ENCODE results near the gene GRID2IP. TPM values are rescaled to one million over a fixed set of nuclear protein-coding genes. Genes with fewer than 3 reads are reported as not detected.

Gene GRID2IP
- total RNA-seq (1.7 TPM in 2 replicates), polyA plus RNA-seq (0.58 and 0.72 TPM in 2 replicates), polyA minus RNA-seq (0.43 and 1.5 TPM in 2 replicates)
- 0.28 TPM for total RNA-seq (2013)

GRCh38 chr7:6551016-6551511 lies at the start of gene GRID2IP:
Gene GRID2IP, minus strand, starts transcription at chr7:6551461. Its CDS starts 25 bp downstream, at chr7:6551436.
- H3K9ac ChIP-seq (ENCODE audit: low read length): no peak within 1 kb of the TSS
- H3K27ac Mint-ChIP-seq: no peak within 1 kb of the TSS
- POLR2A ChIA-PET: no interaction called here
- peaks cover 10% of the 10 kb centered on the region for H3K4me1 Mint-ChIP-seq
- H2AFZ ChIP-seq (ENCODE audit: insufficient read depth, low read depth, low read length, poor library complexity, severe bottlenecking): no peak within 1 kb of the TSS
- H3K27me3 Mint-ChIP-seq: no peaks in the 10 kb centered on the region
- H3K9me3 ChIP-seq (ENCODE audit: control extremely low read depth in 1 of 3, control insufficient read depth in 2 of 3, insufficient read depth in 1 of 3, low read length in 2 of 3): no peaks in the 10 kb centered on the region
- H3K27ac ChIP-seq (ENCODE audit: low read length in 2 of 2): no peak within 1 kb of the TSS
- 94% methylated on average over 46 of the region's 46 CpGs for WGBS (ENCODE audit: insufficient coverage)
- DNase-seq: no peak
- intact Hi-C loops (cut with micrococcal nuclease): no loop called here
- TF ChIP-seq EZH2 (IDR thresholded peaks at IDR 0.05; ENCODE audit: borderline replicate concordance, insufficient read depth, low read depth, low read length, poor library complexity, severe bottlenecking): no peak
- TF ChIP-seq, protein P1, sequence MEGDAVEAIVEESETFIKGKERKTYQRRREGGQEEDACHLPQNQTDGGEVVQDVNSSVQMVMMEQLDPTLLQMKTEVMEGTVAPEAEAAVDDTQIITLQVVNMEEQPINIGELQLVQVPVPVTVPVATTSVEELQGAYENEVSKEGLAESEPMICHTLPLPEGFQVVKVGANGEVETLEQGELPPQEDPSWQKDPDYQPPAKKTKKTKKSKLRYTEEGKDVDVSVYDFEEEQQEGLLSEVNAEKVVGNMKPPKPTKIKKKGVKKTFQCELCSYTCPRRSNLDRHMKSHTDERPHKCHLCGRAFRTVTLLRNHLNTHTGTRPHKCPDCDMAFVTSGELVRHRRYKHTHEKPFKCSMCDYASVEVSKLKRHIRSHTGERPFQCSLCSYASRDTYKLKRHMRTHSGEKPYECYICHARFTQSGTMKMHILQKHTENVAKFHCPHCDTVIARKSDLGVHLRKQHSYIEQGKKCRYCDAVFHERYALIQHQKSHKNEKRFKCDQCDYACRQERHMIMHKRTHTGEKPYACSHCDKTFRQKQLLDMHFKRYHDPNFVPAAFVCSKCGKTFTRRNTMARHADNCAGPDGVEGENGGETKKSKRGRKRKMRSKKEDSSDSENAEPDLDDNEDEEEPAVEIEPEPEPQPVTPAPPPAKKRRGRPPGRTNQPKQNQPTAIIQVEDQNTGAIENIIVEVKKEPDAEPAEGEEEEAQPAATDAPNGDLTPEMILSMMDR (IDR thresholded peaks at IDR 0.05): no peak
- no peak for ATAC-seq (ENCODE audit: low read depth)
- H3K4me1 ChIP-seq (ENCODE audit: control insufficient read depth in 2 of 2, insufficient read depth in 2 of 2, low read length in 2 of 2): peaks cover 3 to 16% of the 10 kb centered on the region in 2 donors
- no peak within 1 kb of the TSS for H3K4me3 ChIP-seq (ENCODE audit: control extremely low read depth in 1 of 5, extremely low read depth in 1 of 5, insufficient read depth in 1 of 5, low read depth in 2 of 5, low read length in 4 of 5)
- H4K20me1 ChIP-seq (ENCODE audit: control insufficient read depth, insufficient read depth, low read length, poor library complexity, severe bottlenecking): no peaks in the 10 kb centered on the region
- H3K27me3 ChIP-seq (replicated peaks in 1 of 4; ENCODE audit: control extremely low read depth in 1 of 4, control insufficient read depth in 3 of 4, insufficient read depth in 4 of 4, low read length in 3 of 4): no peaks in the 10 kb centered on the region
- H3K4me3 Mint-ChIP-seq: no peak within 1 kb of the TSS
- CTCF ChIA-PET: no interaction called here
- no peak within 1 kb of the TSS for H3K4me2 ChIP-seq (replicated peaks; ENCODE audit: low read depth, low read length, poor library complexity, severe bottlenecking)
- H3K9me3 Mint-ChIP-seq (ENCODE audit: insufficient read depth): no peaks in the 10 kb centered on the region
- no peaks in the 10 kb centered on the region for H3K79me2 ChIP-seq (ENCODE audit: control insufficient read depth, insufficient read depth, low read length)
- no peaks in the 10 kb centered on the region for H3K36me3 ChIP-seq (replicated peaks in 1 of 2; ENCODE audit: control extremely low read depth in 1 of 2, control insufficient read depth in 1 of 2, extremely low read depth in 1 of 2, insufficient read depth in 2 of 2, low read length in 1 of 2)

DNA sequence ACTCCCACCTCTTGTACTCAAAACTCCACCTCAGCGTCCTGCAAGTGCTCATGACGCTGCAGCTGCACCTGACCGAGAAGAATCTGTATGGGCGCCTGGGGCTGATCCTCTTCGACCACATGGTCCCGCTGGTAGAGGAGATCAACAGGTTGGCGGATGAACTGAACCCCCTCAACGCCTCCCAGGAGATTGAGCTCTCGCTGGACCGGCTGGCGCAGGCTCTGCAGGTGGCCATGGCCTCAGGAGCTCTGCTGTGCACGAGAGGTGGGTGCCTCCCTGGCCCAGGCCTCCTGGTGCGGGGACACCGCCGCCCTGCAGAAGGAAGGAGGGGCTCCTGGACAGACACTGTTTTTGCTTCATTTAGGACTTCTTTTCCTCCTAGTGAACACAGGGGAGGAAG lies 48.8 kb upstream of the GRID2IP start:
- Histone ChIP-seq H3K27me3 (replicated peaks in 1 of 4; ENCODE audit: control extremely low read depth in 1 of 4, control insufficient read depth in 3 of 4, insufficient read depth in 4 of 4, low read length in 3 of 4) (no peaks in the 10 kb centered on the region), H3K9me3 (ENCODE audit: control extremely low read depth in 1 of 3, control insufficient read depth in 2 of 3, insufficient read depth in 1 of 3, low read length in 2 of 3) (no peaks in the 10 kb centered on the region), H3K4me2 (replicated peaks; ENCODE audit: low read depth, low read length, poor library complexity, severe bottlenecking) (no peak overlapping the region), H3K4me3 (ENCODE audit: control extremely low read depth in 1 of 5, extremely low read depth in 1 of 5, insufficient read depth in 1 of 5, low read depth in 2 of 5, low read length in 4 of 5) (no peak overlapping the region), H3K36me3 (replicated peaks in 1 of 2; ENCODE audit: control extremely low read depth in 1 of 2, control insufficient read depth in 1 of 2, extremely low read depth in 1 of 2, insufficient read depth in 2 of 2, low read length in 1 of 2) (peaks cover 4 to 77% of the 10 kb centered on the region in 2 experiments), H3K9ac (ENCODE audit: low read length) (no peak overlapping the region), H3K4me1 (ENCODE audit: control insufficient read depth in 2 of 2, insufficient read depth in 2 of 2, low read length in 2 of 2) (no peaks in the 10 kb centered on the region), H2AFZ (ENCODE audit: insufficient read depth, low read depth, low read length, poor library complexity, severe bottlenecking) (no peak overlapping the region), H4K20me1 (ENCODE audit: control insufficient read depth, insufficient read depth, low read length, poor library complexity, severe bottlenecking) (peaks cover 34% of the 10 kb centered on the region), H3K79me2 (ENCODE audit: control insufficient read depth, insufficient read depth, low read length) (peaks cover 53% of the 10 kb centered on the region), H3K27ac (ENCODE audit: low read length in 2 of 2) (no peak overlapping the region)
- intact Hi-C loops (cut with micrococcal nuclease): no loop called here
- POLR2A ChIA-PET: interaction anchor here (0.6 kb wide), 1 partner anchor 9 kb away, joined by 4 read pairs; no protein-coding TSS in a partner anchor
- CTCF ChIA-PET: no interaction called here
- WGBS (ENCODE audit: insufficient coverage): over 99% methylated on average over 15 of the region's 15 CpGs
- H3K4me3 Mint-ChIP-seq: no peak overlapping the region
- TF ChIP-seq, protein P1 (IDR thresholded peaks at IDR 0.05): no peak
- no peak for TF ChIP-seq EZH2 (IDR thresholded peaks at IDR 0.05; ENCODE audit: borderline replicate concordance, insufficient read depth, low read depth, low read length, poor library complexity, severe bottlenecking)
- no peaks in the 10 kb centered on the region for H3K27me3 Mint-ChIP-seq
- H3K9me3 Mint-ChIP-seq (ENCODE audit: insufficient read depth): no peaks in the 10 kb centered on the region
- DNase-seq (no peak), ATAC-seq (ENCODE audit: low read depth) (no peak)
- H3K4me1 Mint-ChIP-seq: no peaks in the 10 kb centered on the region
- H3K27ac Mint-ChIP-seq: no peak overlapping the region

Measured in B cell (primary cell).